Renal pelvis (tissue), 4 donors: Measurements from ENCODE around the gene DNASE1L2. TPM values are rescaled to one million over a fixed set of nuclear protein-coding genes. Genes with fewer than 3 reads are reported as not detected.
A peak's percentile ranks its signal among the peaks of the same experiment; 100 is the strongest.

ENCODE experiments used
- DNase-seq: peaks from one replicate; pipeline ENCODE4 v3.0.0-alpha.2; 2013
- polyA plus RNA-seq, 3 donors: library from polyadenylated mRNA; unstranded; fragments of 120-200 nt; gene quantifications; one replicate each; pipeline ENCODE4 v1.2.1, GENCODE V29; 2013; ENCODE audit not compliant: insufficient read length in 3 of 3

Gene DNASE1L2
- polyA plus RNA-seq, 3 donors = 0.84 to 1.7 (median 1.6) TPM

GRCh38 chr16:2223221-2223941 lies 12.9 kb upstream of the DNASE1L2 start, which contains the start of gene E4F1:
Gene E4F1 (plus strand): TSS chr16:2223591. CDS start chr16:2223614, 23 bp downstream.
- DNase-seq = peak; percentile 99

DNA sequence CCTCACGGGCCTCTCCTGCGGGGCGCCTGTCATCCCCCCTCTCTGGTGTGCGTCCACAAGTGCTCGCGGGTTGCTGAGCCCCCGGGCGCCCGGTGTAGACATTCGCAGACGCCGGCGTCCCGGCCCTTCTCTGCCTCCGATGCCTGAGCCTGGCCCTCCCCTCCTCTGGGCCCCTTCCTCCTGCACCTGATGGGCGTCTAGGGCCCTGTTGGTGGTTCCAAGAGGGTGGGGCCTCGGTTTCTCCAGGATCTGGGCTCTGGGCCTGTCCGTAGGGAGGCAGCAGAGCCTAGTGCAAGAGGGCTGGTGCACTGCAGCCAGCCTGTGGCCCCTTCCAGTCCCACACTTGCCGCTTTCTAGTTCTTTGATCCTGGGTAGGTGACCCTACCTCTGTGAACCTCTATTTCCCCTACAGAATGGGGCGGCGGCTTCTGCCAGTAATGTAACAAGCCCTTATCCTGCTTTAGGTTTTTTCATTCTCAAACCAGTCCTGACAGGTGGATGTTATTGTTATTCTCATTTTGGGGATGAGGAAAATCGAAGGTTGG lies 12.2 kb upstream of the DNASE1L2 start:
- no peak for DNase-seq

- DNase-seq = no peak
Measured at GRCh38 chr16:2226245-2226793, 9.9 kb upstream of the DNASE1L2 start.

GRCh38 chr16:2226918-2227317 lies 9.3 kb upstream of the DNASE1L2 start:
- DNase-seq = no peak

DNA sequence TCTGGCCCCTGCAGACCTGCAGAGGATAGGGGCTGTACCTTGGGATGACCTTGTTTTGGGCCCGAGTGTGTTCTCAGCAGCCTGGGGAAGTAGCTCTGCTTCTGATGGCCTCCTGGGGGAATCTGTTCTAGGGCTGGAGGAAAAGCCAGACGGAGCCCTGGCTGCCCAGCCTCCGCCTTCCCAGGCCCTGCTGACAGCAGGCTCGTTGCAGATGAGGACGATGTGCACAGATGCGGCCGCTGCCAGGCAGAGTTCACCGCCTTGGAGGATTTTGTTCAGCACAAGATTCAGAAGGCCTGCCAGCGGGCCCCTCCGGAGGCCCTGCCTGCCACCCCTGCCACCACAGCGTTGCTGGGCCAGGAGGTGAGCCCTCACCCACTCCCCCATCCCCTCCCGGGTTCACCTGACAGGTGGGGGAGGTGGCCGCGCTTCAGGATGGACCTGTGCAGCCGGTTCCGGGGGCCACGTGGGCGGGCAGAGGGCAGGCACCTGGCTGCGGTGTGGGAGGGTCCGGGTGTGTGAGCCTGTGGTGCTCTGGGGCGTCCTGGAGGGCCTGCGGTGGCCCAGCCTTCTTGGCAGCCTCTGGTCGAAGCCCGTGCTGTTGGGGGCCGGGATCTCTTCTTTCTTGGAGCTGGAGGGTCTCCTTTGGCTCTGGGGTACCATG lies 8.0 kb upstream of the DNASE1L2 start:
- DNase-seq = no peak

- DNase-seq = no peak
Measured at GRCh38 chr16:2229091-2229490, 7.2 kb upstream of the DNASE1L2 start.

- DNase-seq = no peak
Measured at GRCh38 chr16:2229632-2230250, 6.5 kb upstream of the DNASE1L2 start.

GRCh38 chr16:2230376-2230775 lies 5.9 kb upstream of the DNASE1L2 start:
- no peak for DNase-seq

- no peak for DNase-seq
Measured at GRCh38 chr16:2231016-2231931, 5.0 kb upstream of the DNASE1L2 start.

GRCh38 chr16:2232094-2232990 lies 3.9 kb upstream of the DNASE1L2 start:
- no peak for DNase-seq

- no peak for DNase-seq
Measured at GRCh38 chr16:2233046-2233775, 3.0 kb upstream of the DNASE1L2 start.

- DNase-seq = no peak
Measured at GRCh38 chr16:2233872-2234812, 2.1 kb upstream of the DNASE1L2 start.

DNA sequence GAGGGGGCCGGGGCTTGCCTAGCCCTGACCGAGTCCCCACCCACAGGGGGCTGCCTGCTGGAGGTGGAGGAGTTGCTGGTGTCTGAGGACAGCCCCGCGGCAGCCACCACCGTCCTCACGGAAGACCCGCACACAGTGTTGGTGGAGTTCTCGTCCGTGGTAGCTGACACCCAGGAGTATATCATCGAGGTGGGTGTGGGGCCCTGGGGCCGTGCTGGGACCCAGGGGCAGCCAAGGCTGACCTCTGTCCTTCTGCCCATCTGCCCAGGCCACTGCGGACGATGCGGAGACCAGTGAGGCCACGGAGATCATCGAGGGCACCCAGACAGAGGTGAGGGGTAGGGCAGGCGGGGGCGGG lies 1.5 kb upstream of the DNASE1L2 start:
- DNase-seq = no peak

DNA sequence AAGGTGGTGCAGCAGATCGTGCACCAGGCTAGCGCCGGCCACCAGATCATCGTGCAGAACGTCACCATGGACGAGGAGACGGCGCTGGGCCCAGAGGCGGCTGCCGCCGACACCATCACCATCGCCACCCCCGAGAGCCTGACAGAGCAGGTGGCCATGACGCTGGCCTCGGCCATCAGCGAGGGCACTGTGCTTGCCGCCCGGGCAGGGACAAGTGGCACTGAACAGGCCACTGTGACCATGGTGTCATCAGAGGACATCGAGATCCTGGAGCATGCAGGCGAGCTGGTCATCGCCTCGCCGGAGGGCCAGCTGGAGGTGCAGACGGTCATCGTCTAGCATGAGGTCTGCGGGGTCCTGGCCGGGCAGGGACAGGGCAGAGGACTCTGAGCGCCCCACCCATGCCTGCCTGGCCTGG lies 1.0 kb upstream of the DNASE1L2 start:
- no peak for DNase-seq

GRCh38 chr16:2235695-2236336 lies 428 bp upstream of the DNASE1L2 start:
- no peak for DNase-seq

DNA sequence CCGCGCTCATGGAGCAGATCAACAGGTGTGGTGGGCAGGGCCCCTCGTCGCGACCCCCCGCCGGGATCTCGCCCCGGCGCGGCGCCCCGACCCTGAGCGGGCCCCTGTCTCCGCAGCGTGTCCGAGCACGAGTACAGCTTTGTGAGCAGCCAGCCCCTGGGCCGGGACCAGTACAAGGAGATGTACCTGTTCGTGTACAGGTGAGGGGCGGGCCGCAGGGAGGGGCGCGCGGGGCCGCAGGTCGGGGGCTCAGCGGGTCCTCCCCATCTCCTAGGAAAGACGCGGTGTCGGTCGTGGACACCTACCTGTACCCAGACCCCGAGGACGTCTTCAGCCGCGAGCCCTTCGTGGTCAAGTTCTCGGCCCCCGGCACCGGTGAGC lies 848 bp downstream of the DNASE1L2 start:
- DNase-seq = no peak

GRCh38 chr16:2237493-2238149 lies 1.4 kb downstream of the DNASE1L2 start:
- DNase-seq = no peak
